HepG2 (cell line): ENCODE measurements around the gene H3-3A. TPM values are rescaled to one million over a fixed set of nuclear protein-coding genes. Genes with fewer than 3 reads are reported as not detected.

Experiments
- KAT2B ChIP-seq: fragments of 150-350 bp; IDR thresholded peaks from 2 replicates; pipeline ENCODE4 v1.6.1; 2014; ENCODE audit warnings: low read depth, low read length, borderline replicate concordance
- KAT7 ChIP-seq: IDR thresholded peaks from 2 replicates; pipeline ENCODE4 v1.6.1; 2018; ENCODE audit warnings: borderline replicate concordance, missing compliant biosample characterization
- KDM4B ChIP-seq: sonication (generic); formaldehyde crosslinking; IDR thresholded peaks from 2 replicates; pipeline ENCODE4 v1.4.0; 2020; ENCODE audit warnings: missing genetic modification reagents
- KDM6A ChIP-seq: IDR thresholded peaks from 2 replicates; pipeline ENCODE4 v1.6.1; 2016; ENCODE audit warnings: low read depth
- STAT5B ChIP-seq: sonication (generic); formaldehyde crosslinking; IDR thresholded peaks from 2 replicates; pipeline ENCODE4 v1.4.0; 2020; ENCODE audit warnings: missing genetic modification reagents
- U2AF1 ChIP-seq: fragments of 200-400 bp; formaldehyde crosslinking; optimal IDR thresholded peaks from 2 replicates; pipeline ENCODE3; 2017; ENCODE audit warnings: mild to moderate bottlenecking, low read depth, low read length
- YEATS4 ChIP-seq: sonication (generic); formaldehyde crosslinking; IDR thresholded peaks from 2 replicates; pipeline ENCODE4 v1.4.0; 2020; ENCODE audit warnings: missing genetic modification reagents, borderline replicate concordance
- ZBTB1 ChIP-seq: sonication (generic); formaldehyde crosslinking; IDR thresholded peaks from 2 replicates; pipeline ENCODE4 v1.4.0; 2020; ENCODE audit warnings: missing genetic modification reagents, borderline replicate concordance
- ZBTB7A ChIP-seq: sonication (generic); formaldehyde crosslinking; IDR thresholded peaks from 2 replicates; pipeline ENCODE4 v1.8.0; 2022; ENCODE audit warnings: mild to moderate bottlenecking, missing genetic modification reagents
- ZMAT3 ChIP-seq: sonication (generic); formaldehyde crosslinking; conservative IDR thresholded peaks from 2 replicates; pipeline ENCODE4 v1.7.0; 2021; ENCODE audit warnings: missing genetic modification reagents
- ZNF234 ChIP-seq: sonication (generic); formaldehyde crosslinking; conservative IDR thresholded peaks from 2 replicates; pipeline ENCODE4 v1.5.1; 2020; ENCODE audit warnings: mild to moderate bottlenecking, missing genetic modification reagents
- ZNF556 ChIP-seq: sonication (generic); formaldehyde crosslinking; IDR thresholded peaks from 2 replicates; pipeline ENCODE4 v1.4.0; 2020; ENCODE audit warnings: mild to moderate bottlenecking, missing genetic modification reagents, borderline replicate concordance
- ZNF577 ChIP-seq: sonication (generic); formaldehyde crosslinking; IDR thresholded peaks from 2 replicates; pipeline ENCODE4 v1.4.0; 2020; ENCODE audit warnings: mild to moderate bottlenecking, low read depth, missing genetic modification reagents, borderline replicate concordance
- ZNF713 ChIP-seq: sonication (generic); formaldehyde crosslinking; IDR thresholded peaks from 2 replicates; pipeline ENCODE4 v1.4.0; 2020; ENCODE audit warnings: mild to moderate bottlenecking, missing genetic modification reagents
- ZSCAN9 ChIP-seq: IDR thresholded peaks from 2 replicates; pipeline ENCODE4 v1.6.1; 2016; ENCODE audit warnings: borderline replicate concordance
- polyA plus RNA-seq, 8 experiments: library from polyadenylated mRNA; depleted of rRNA in 3 of 8; stranded (reverse) in 7 of 8; unstranded in 1 of 8; fragments of >200 nt; fragmentation: Illumina TruSeq in 4 of 8; extraction: Trizol in 4 of 8; gene quantifications; 2 replicates each; pipeline versions ENCODE4 v1.2.1 to v1.2.3, GENCODE V29; 2011 to 2016; ENCODE audit warnings: low read depth in 4 of 8, missing spikeins in 1 of 8, mixed read lengths in 1 of 8; ENCODE audit not compliant: insufficient read depth in 1 of 8
- total RNA-seq, 5 experiments: library from RNA; depleted of rRNA; stranded (reverse); fragments of >200 nt; fragmentation: Illumina TruSeq; extraction: Trizol; gene quantifications; 2 replicates each; pipeline ENCODE4 v1.2.3, GENCODE V29; 2016; ENCODE audit warnings: low read depth in 1 of 5
- TF ChIP-seq, protein P1 (sequence below): sonication (generic); formaldehyde crosslinking; IDR thresholded peaks from 2 replicates; pipeline ENCODE4 v1.5.0; 2020; ENCODE audit warnings: mild to moderate bottlenecking, missing genetic modification reagents
- TF ChIP-seq, protein P2 (sequence below): sonication (generic); formaldehyde crosslinking; IDR thresholded peaks from 2 replicates; pipeline ENCODE4 v1.8.0; 2023; ENCODE audit warnings: mild to moderate bottlenecking, missing genetic modification reagents
- TF ChIP-seq, protein P3 (sequence below): sonication (generic); formaldehyde crosslinking; conservative IDR thresholded peaks from 2 replicates; pipeline ENCODE4 v1.8.0; 2022; ENCODE audit warnings: low read depth, missing genetic modification reagents
- TF ChIP-seq, protein P4 (sequence below): sonication (generic); formaldehyde crosslinking; IDR thresholded peaks from 2 replicates; pipeline ENCODE4 v1.9.0; 2022; ENCODE audit warnings: low read depth, missing genetic modification reagents
- TF ChIP-seq, protein P5 (sequence below): sonication (generic); formaldehyde crosslinking; IDR thresholded peaks from 2 replicates; pipeline ENCODE4 v1.8.0; 2022; ENCODE audit warnings: missing genetic modification reagents, mild to moderate bottlenecking, moderate library complexity, borderline replicate concordance

H3-3A gene
- total and polyA plus RNA-seq, 2 of the 13 experiments (the other 11 are each of a cell fraction or from before 2014, with no cell fraction given): 221 to 320 TPM

DNA sequence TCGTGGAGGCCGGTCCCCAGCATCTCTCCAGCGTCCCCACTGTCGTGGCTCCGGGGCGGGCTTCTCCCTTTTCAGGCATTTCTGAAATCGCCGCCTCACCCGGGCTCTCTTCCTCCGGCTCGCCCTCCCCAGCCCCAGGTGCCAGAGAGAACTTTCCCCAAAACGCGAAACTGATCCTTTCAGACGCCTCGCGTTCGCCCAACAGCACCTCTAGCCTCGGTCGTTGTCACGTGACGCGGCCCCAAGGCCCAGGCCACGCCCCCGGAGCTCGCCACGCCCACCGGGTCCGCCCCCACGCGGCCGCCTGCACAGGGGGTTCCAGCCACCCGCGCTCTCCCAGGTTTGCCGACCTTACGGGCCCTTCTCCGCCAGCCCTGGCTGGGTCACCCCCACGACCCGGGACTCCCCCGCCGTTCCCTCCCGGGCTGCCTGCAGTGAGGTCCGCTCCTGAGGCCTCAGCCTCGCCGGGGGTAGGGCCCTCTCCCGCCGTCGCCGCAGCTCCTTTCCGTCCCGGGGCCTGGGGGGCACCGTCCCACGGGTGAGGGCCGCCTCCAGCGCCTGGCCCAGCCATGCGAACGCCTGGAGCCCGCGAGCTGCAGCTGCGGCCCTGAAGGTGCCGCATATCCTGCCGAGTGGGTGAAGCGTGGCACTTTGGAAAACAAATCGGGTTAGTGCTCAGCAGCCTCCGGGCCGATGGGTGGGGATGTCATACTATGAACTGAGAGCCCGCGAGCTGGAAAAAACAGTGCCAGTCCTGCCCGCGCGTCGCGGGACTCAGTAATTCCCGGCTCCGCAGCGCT is 21.0 kb downstream of the H3-3A start (continued):
- TF ChIP-seq KAT7 (CRISPR knock-in tag) (peak; percentile 71; the same call in 1 of the 2 replicates), ZNF556 (CRISPR knock-in tag) (no peak; the same call in 1 of the 2 replicates), KDM6A (no peak), STAT5B (CRISPR knock-in tag) (no peak), ZBTB1 (CRISPR knock-in tag) (no peak), ZMAT3 (CRISPR knock-in tag) (peak; percentile 76), YEATS4 (peak; percentile 68; the same call in 1 of the 2 replicates), ZNF234 (CRISPR knock-in tag) (0 out of 2 replicates have a peak, but pooled peaks have one; percentile 81), KDM4B (0 out of 2 replicates have a peak, but pooled peaks have one; percentile 50), KAT2B (no peak), ZSCAN9 (CRISPR knock-in tag) (0 out of 2 replicates have a peak, but pooled peaks have one; percentile 14), ZNF713 (CRISPR knock-in tag) (no peak), ZNF577 (CRISPR knock-in tag) (no peak), ZBTB7A (CRISPR knock-in tag) (no peak), U2AF1 (no peak)
- TF ChIP-seq, protein P1, sequence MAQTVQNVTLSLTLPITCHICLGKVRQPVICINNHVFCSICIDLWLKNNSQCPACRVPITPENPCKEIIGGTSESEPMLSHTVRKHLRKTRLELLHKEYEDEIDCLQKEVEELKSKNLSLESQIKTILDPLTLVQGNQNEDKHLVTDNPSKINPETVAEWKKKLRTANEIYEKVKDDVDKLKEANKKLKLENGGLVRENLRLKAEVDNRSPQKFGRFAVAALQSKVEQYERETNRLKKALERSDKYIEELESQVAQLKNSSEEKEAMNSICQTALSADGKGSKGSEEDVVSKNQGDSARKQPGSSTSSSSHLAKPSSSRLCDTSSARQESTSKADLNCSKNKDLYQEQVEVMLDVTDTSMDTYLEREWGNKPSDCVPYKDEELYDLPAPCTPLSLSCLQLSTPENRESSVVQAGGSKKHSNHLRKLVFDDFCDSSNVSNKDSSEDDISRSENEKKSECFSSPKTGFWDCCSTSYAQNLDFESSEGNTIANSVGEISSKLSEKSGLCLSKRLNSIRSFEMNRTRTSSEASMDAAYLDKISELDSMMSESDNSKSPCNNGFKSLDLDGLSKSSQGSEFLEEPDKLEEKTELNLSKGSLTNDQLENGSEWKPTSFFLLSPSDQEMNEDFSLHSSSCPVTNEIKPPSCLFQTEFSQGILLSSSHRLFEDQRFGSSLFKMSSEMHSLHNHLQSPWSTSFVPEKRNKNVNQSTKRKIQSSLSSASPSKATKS (CRISPR knock-in tag): no peak
- TF ChIP-seq, protein P2, sequence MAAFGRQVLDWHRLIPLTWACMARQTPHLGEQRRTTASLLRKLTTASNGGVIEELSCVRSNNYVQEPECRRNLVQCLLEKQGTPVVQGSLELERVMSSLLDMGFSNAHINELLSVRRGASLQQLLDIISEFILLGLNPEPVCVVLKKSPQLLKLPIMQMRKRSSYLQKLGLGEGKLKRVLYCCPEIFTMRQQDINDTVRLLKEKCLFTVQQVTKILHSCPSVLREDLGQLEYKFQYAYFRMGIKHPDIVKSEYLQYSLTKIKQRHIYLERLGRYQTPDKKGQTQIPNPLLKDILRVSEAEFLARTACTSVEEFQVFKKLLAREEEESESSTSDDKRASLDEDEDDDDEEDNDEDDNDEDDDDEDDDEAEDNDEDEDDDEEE (CRISPR knock-in tag): 0 out of 2 replicates have a peak, but pooled peaks have one; percentile 45
- TF ChIP-seq, protein P3, sequence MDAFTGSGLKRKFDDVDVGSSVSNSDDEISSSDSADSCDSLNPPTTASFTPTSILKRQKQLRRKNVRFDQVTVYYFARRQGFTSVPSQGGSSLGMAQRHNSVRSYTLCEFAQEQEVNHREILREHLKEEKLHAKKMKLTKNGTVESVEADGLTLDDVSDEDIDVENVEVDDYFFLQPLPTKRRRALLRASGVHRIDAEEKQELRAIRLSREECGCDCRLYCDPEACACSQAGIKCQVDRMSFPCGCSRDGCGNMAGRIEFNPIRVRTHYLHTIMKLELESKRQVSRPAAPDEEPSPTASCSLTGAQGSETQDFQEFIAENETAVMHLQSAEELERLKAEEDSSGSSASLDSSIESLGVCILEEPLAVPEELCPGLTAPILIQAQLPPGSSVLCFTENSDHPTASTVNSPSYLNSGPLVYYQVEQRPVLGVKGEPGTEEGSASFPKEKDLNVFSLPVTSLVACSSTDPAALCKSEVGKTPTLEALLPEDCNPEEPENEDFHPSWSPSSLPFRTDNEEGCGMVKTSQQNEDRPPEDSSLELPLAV (CRISPR knock-in tag): no peak
- TF ChIP-seq, protein P4, sequence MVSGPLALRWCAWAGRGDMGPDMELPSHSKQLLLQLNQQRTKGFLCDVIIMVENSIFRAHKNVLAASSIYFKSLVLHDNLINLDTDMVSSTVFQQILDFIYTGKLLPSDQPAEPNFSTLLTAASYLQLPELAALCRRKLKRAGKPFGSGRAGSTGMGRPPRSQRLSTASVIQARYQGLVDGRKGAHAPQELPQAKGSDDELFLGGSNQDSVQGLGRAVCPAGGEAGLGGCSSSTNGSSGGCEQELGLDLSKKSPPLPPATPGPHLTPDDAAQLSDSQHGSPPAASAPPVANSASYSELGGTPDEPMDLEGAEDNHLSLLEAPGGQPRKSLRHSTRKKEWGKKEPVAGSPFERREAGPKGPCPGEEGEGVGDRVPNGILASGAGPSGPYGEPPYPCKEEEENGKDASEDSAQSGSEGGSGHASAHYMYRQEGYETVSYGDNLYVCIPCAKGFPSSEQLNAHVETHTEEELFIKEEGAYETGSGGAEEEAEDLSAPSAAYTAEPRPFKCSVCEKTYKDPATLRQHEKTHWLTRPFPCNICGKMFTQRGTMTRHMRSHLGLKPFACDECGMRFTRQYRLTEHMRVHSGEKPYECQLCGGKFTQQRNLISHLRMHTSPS (CRISPR knock-in tag): peak; percentile 37
- TF ChIP-seq, protein P5, sequence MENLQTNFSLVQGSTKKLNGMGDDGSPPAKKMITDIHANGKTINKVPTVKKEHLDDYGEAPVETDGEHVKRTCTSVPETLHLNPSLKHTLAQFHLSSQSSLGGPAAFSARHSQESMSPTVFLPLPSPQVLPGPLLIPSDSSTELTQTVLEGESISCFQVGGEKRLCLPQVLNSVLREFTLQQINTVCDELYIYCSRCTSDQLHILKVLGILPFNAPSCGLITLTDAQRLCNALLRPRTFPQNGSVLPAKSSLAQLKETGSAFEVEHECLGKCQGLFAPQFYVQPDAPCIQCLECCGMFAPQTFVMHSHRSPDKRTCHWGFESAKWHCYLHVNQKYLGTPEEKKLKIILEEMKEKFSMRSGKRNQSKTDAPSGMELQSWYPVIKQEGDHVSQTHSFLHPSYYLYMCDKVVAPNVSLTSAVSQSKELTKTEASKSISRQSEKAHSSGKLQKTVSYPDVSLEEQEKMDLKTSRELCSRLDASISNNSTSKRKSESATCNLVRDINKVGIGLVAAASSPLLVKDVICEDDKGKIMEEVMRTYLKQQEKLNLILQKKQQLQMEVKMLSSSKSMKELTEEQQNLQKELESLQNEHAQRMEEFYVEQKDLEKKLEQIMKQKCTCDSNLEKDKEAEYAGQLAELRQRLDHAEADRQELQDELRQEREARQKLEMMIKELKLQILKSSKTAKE (CRISPR knock-in tag): peak; percentile 28; the same call in 1 of the 2 replicates
